H1 (cell line): Measurements from ENCODE around the gene WNT9A. TPM values are rescaled to one million over a fixed set of nuclear protein-coding genes. Genes with fewer than 3 reads are reported as not detected.

Source experiments
- BACH1 ChIP-seq: IDR thresholded peaks from 2 replicates; pipeline ENCODE4 v1.6.1; 2012; ENCODE audit warnings: low read length, improper control_type of control experiment
- polyA plus RNA-seq, 7 experiments: library from polyadenylated mRNA; depleted of rRNA in 3 of 7; stranded (reverse) in 5 of 7; unstranded in 2 of 7; fragments of >200 nt in 5 of 7; fragments of 200-250 nt in 2 of 7; gene quantifications; 1 replicate in 5 of 7; 2 replicates in 1 of 7; 4 replicates in 1 of 7; pipeline versions ENCODE4 v1.2.1 to v1.2.3, GENCODE V29; 2011 to 2013; ENCODE audit warnings: missing spikeins in 2 of 7, mixed read lengths in 2 of 7
- total RNA-seq: library from RNA; stranded (reverse); fragmentation: NEBNext Ultra II Directional; extraction: Animal tissue kit (Norgen Biotek cat#: 25700); gene quantifications from 2 replicates; pipeline ENCODE4 v1.2.1, GENCODE V29; 2021

Gene WNT9A
- total and polyA plus RNA-seq, 2 of the 8 experiments (the other 6 are each of a cell fraction or from before 2014, with no cell fraction given): 1.1 to 1.5 TPM

DNA sequence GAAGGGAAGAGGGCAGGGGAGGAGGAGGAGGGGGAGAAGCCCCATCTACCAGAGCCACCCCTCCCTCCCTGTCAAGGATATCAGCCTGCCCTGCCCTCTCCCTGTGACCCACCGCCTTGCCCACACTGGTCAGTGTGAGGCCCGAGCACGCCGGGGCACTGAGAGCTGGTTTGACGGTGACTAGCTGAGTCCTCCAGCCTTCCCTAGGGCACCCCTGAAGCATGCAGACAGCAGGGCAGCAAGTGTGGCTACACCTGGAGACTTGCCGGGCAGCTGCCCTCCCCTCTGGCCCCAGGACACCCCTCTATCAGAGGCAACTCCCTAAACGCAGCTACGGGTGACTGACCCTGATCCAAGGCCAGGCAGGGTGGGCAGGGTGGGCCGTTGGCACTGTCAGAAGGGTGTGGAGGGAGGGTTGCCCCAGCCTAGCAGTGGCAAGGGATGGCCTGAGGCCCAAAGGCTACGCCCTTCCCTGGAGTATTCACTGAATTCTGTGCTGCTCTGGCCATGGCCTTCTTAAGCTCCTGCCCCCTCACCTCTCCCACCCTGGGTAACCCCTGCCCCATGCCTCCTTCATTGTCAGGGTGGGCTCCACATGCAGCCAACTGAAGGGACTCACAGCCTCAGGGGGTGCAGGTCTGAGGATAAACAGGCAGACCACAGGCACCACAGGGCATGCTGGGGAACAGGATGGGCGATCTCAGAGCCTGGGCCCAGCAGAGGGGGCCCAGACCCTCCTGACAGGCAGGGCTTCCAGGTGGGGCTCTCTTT, 19.6 kb downstream of the WNT9A start (continued):
- TF ChIP-seq BACH1: no peak
